Measurements from ENCODE around the gene C5orf58.

Gene C5orf58

GRCh38 chr5:170285181-170285580, 52.4 kb downstream of the C5orf58 start:
- DNase-seq: no peak

DNA sequence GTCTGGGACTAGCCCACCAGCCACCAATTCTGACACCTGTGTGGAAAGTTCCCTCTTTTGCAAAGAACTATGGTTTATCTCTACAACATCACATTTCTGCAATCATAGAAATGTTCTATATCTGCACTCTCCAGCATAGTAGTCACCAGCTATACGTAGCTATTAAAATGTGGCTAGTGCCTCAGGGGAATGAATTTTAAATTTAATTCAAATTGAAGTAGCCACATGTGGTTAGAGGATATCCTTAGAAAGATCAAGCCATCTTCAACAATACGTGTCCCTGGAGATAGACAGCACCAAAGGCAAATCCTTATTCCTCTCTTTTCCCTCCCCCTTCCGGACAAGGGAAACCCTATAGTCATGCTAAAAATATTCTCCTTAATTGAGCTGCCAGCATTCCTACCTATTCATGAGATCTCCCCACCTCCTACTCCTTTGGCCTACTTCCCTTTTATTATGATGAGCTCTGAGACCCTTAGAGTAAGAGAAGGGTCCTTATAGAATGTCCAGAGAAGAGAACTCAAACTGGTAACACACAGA, 53.7 kb downstream of the C5orf58 start:
- no peak for DNase-seq

DNA sequence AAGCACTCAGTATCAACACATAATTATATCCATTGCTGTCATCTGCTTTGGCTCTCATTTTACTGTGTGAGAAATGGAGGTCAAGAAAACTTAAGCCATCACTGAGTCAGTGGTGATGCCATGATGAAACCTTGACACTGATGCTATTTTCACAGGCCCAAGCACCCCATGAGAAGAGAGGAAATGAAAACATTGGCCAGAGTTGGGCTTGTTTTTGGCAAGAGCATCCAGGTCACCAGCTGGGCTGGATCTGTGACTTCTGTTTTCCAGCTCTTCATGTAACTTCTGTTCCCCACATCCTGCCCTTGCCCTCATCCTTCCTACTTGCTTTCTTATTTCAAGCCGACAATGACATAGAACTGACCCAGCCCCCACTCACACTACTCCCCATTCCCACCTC, 54.7 kb downstream of the C5orf58 start:
- no peak for DNase-seq

GRCh38 chr5:170288151-170288550, 55.4 kb downstream of the C5orf58 start:
- no peak for DNase-seq

- DNase-seq: no peak
These were observed 55.8 kb downstream of the C5orf58 start for GRCh38 chr5:170288551-170288950.

DNA sequence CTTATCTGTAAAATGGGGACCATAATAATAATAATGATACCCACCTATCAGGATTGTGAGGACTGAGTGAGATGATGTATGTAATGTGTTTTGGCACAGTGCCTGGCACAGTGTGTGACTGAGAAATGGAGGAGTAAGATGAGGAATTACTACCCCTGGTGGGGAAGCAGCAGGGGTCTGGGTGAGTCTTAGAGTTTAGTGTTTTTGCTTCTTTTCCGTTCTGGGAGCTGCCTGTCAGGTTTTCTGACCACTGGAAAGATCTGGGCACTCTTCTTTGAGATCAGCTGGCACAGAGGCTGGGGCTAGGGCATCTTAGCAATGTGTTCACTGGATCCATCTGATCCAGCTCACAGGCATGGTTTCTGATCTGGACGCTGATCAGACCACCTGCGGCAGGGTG, 56.3 kb downstream of the C5orf58 start:
- no peak for DNase-seq

GRCh38 chr5:170289764-170290163, 57.0 kb downstream of the C5orf58 start:
- DNase-seq: no peak

- DNase-seq: no peak
These were observed 57.7 kb downstream of the C5orf58 start for GRCh38 chr5:170290498-170290897.

DNA sequence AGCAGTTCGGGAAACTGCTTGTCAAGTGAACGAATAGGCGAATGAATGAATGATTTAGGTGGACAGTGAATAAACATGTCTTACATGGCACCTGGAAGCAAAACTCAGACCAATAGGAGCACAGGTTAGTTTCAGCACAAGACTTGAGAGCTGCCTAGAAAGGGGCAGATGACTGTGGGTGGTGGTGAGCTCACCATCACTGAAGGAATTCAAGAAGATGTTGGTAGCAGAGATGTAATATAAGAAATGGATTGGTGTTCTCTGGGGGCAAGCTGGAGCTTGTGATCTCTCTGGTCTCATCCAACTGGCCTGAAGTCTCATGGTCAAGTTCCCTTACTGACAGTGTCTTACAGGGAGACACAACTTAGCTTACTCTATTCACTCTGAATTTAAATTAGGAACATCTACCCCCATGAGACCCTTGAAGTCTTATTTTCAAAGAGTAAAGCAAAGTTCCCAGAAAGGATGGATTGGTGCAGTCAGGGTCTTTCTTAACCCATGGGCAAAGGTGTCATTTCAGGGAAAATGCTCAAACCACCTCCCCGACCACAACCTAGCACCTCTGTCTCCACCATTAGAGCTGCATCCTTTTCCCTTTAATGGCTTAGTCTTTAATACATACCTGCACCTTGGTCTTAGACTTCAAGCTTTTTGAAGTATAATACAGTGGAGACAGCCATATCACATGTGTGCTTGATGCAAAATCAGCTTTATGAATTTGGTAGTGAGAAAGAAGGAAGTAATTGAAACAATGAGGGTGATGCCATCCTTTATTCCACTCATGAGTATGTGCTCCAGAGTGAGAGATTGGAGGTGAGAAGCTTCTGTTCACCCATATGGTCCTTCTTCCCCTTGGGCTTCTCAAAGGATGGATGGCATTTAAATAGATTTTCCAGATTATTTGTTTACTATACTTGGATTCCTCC, 59.7 kb downstream of the C5orf58 start:
- no peak for DNase-seq

DNA sequence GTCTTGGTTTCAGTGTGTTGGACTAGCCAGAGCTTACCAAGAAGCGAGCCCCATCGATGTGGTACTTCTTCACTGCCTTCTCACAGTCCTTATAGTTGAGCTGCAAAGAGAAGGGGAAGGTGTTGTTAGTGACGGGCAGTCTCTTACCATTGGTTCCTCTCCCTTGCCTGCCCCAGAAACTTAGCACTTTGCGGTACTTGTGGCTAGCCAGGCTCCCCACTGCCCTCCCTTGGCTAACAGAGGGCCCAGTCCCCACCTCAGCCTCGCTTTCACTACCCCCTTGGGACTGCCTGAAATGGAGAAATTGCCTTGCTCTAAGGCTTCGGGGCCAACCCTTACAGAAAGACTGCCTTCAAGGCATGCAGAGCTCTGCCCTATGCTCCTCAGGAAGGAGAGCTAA, 60.5 kb downstream of the C5orf58 start:
- DNase-seq: no peak

GRCh38 chr5:170294057-170294456, 61.3 kb downstream of the C5orf58 start:
- DNase-seq: no peak

DNA sequence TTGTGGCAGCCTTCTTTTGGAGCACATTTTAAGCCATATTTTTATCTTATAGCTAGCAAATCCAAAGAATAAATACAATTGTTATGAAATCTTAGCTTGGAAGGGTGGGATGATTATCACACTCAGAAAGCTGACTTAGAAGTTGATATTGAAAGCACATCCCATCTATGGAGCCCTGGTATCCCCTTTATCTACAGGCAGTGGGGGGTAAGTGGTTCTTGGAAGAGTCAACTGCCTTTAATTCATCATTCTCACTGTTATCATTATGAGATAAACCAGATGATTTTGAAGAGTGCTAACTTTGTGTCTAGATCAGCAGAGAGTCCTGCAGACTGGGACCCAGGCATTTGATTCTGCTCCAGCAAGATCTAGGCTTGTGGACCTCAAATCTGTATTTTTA, 61.8 kb downstream of the C5orf58 start:
- no peak for DNase-seq
